ENCODE measurements around the gene RMDN3. TPM values are rescaled to one million over a fixed set of nuclear protein-coding genes. Genes with fewer than 3 reads are reported as not detected.

Gene RMDN3
- total and polyA plus RNA-seq, 2 of the 13 experiments (the other 11 are each of a cell fraction or from before 2014, with no cell fraction given), result 16.8 to 19.5 TPM

GRCh38 chr15:40782609-40783227 is 27.7 kb upstream of the RMDN3 start (continued):
- TF ChIP-seq HMGXB3 (CRISPR knock-in tag; IDR thresholded peaks at IDR 0.05; ENCODE audit: borderline replicate concordance) (0 out of 2 replicates have a peak, but pooled peaks have one; percentile 31), ZNF749 (CRISPR knock-in tag; IDR thresholded peaks at IDR 0.05; ENCODE audit: borderline replicate concordance) (no peak), ZNF251 (CRISPR knock-in tag; IDR thresholded peaks at IDR 0.05) (no peak), RXRA (CRISPR knock-in tag; IDR thresholded peaks at IDR 0.05) (peak; percentile 52; the same call in 1 of the 2 replicates), PCBP2 (optimal IDR thresholded peaks at IDR 0.05; ENCODE audit: low read depth, low read length, poor library complexity, severe bottlenecking) (no peak), ZKSCAN5 (CRISPR knock-in tag; IDR thresholded peaks at IDR 0.05) (no peak), KDM1A (CRISPR knock-in tag; IDR thresholded peaks at IDR 0.05) (0 out of 2 replicates have a peak, but pooled peaks have one; percentile 37), MED1 (CRISPR knock-in tag; IDR thresholded peaks at IDR 0.05) (0 out of 2 replicates have a peak, but pooled peaks have one; percentile 19), BORCS8-MEF2B (CRISPR knock-in tag; IDR thresholded peaks at IDR 0.05) (peak; percentile 51; the same call in 1 of the 2 replicates), ZBTB37 (CRISPR knock-in tag; IDR thresholded peaks at IDR 0.05) (no peak), ZNF687 (CRISPR knock-in tag; IDR thresholded peaks at IDR 0.05) (peak; percentile 64), ZBTB38 (CRISPR knock-in tag; IDR thresholded peaks at IDR 0.05) (no peak), KAT7 (CRISPR knock-in tag; IDR thresholded peaks at IDR 0.05; ENCODE audit: borderline replicate concordance) (0 out of 2 replicates have a peak, but pooled peaks have one; percentile 64), CBX5 (CRISPR knock-in tag; IDR thresholded peaks at IDR 0.05; ENCODE audit: borderline replicate concordance) (peak; percentile 62; the same call in 1 of the 2 replicates), RARA (CRISPR knock-in tag; IDR thresholded peaks at IDR 0.05) (peak; percentile 34; the same call in 1 of the 2 replicates), SIN3A (IDR thresholded peaks at IDR 0.05; ENCODE audit: borderline replicate concordance, low read depth, low read length) (no peak), SKI (IDR thresholded peaks at IDR 0.05; ENCODE audit: partially characterized antibody) (no peak)

All from HepG2 (cell line).